H1 (cell line): ENCODE data around the gene RING1. TPM values are rescaled to one million over a fixed set of nuclear protein-coding genes. Genes with fewer than 3 reads are reported as not detected.

Experiments
- CBX8 ChIP-seq: fragments of 300-800, 300-1000 bp; sonication (generic); IDR thresholded peaks from 2 replicates; pipeline ENCODE4 v1.7.1; 2016; ENCODE audit warnings: low read depth, low read length, borderline replicate concordance
- MAFK ChIP-seq: IDR thresholded peaks from 2 replicates; pipeline ENCODE4 v1.6.1; 2012; ENCODE audit warnings: low read depth, mild to moderate bottlenecking, improper control_type of control experiment, low read length
- POLR2A ChIP-seq, 2 experiments: IDR thresholded peaks; 1 replicate in 1 of 2; 2 replicates in 1 of 2; pipeline ENCODE4 v1.6.1; 2011; ENCODE audit warnings: low read depth in 2 of 2, low read length in 2 of 2, mild to moderate bottlenecking in 2 of 2; ENCODE audit errors: control extremely low read depth in 1 of 2
- RBBP5 ChIP-seq: IDR thresholded peaks from 2 replicates; pipeline ENCODE4 v1.7.1; 2012; ENCODE audit warnings: low read depth, mild to moderate bottlenecking, inconsistent platforms, low read length, moderate library complexity, borderline replicate concordance
- RFX5 ChIP-seq: IDR thresholded peaks from 2 replicates; pipeline ENCODE4 v1.6.1; 2011; ENCODE audit warnings: low read depth, low read length, improper control_type of control experiment, borderline replicate concordance
- SAP30 ChIP-seq: fragments of 300-600 bp; sonication (generic); IDR thresholded peaks from 2 replicates; pipeline ENCODE4 v1.7.1; 2012; ENCODE audit warnings: low read length, moderate library complexity, mild to moderate bottlenecking, inconsistent platforms; ENCODE audit not compliant: insufficient read depth, insufficient replicate concordance
- TEAD4 ChIP-seq: IDR thresholded peaks from 2 replicates; pipeline ENCODE4 v1.6.1; 2012; ENCODE audit warnings: low read depth, low read length, inconsistent platforms, mixed read lengths
- polyA plus RNA-seq, 7 experiments: library from polyadenylated mRNA; depleted of rRNA in 3 of 7; stranded (reverse) in 5 of 7; unstranded in 2 of 7; fragments of >200 nt in 5 of 7; fragments of 200-250 nt in 2 of 7; gene quantifications; 1 replicate in 5 of 7; 2 replicates in 1 of 7; 4 replicates in 1 of 7; pipeline versions ENCODE4 v1.2.1 to v1.2.3, GENCODE V29; 2011 to 2013; ENCODE audit warnings: missing spikeins in 2 of 7, mixed read lengths in 2 of 7
- total RNA-seq: library from RNA; stranded (reverse); fragmentation: NEBNext Ultra II Directional; extraction: Animal tissue kit (Norgen Biotek cat#: 25700); gene quantifications from 2 replicates; pipeline ENCODE4 v1.2.1, GENCODE V29; 2021

Gene RING1
- total and polyA plus RNA-seq, 2 of the 8 experiments (the other 6 are each of a cell fraction or from before 2014, with no cell fraction given), result 16.4 to 26.0 TPM

DNA sequence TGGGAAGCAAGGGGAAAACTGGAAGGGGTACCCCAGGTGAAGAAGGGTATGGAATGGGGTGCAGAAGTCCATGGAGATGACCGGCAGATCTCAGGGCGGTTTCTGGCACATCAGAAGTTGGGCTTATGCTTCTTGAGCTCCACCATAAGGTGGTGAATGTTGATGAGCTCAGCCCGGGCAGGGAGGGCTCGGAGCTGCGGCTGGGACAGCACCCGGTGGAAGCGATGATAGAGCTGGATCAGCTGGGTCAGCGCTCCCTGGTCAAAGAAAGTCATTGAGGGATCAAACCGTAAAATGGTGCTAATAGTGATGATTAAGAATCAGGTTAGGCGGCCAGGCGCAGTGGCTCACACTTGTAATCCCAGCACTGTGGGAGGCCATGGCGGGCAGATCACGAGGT is 42.4 kb downstream of the RING1 start (continued):
- no peak for TF ChIP-seq MAFK
- TF ChIP-seq POLR2A (IDR thresholded peaks at IDR 0.05; ENCODE audit: control extremely low read depth in 1 of 2, low read depth in 2 of 2, low read length in 2 of 2), result no peak
- TF ChIP-seq RBBP5, result no peak
- no peak for TF ChIP-seq RFX5
- TF ChIP-seq CBX8, result no peak
- no peak for TF ChIP-seq TEAD4
- TF ChIP-seq SAP30, result no peak
